Astrocyte of the spinal cord (primary cell): Measurements from ENCODE around the gene DNAI2.

Source experiments
- DNase-seq: peaks from one replicate; pipeline ENCODE4 v3.0.0; 2011; ENCODE audit warnings: low read depth, low spot score
- H3K4me3 ChIP-seq: 2 replicates; pipeline ENCODE4 v1.5.1; 2011; ENCODE audit warnings: low read depth, mild to moderate bottlenecking, low read length, moderate library complexity
- CTCF ChIP-seq: IDR thresholded peaks from 2 replicates; pipeline ENCODE4 v1.5.1; 2012; ENCODE audit warnings: low read depth, mild to moderate bottlenecking, low read length, inconsistent platforms
- in situ Hi-C: cut with HindIII; loops from 2 replicates; pipeline ENCODE4 v1.10.0; 2017; ENCODE audit warnings: low sequenced_read_pairs

DNAI2 gene

DNA sequence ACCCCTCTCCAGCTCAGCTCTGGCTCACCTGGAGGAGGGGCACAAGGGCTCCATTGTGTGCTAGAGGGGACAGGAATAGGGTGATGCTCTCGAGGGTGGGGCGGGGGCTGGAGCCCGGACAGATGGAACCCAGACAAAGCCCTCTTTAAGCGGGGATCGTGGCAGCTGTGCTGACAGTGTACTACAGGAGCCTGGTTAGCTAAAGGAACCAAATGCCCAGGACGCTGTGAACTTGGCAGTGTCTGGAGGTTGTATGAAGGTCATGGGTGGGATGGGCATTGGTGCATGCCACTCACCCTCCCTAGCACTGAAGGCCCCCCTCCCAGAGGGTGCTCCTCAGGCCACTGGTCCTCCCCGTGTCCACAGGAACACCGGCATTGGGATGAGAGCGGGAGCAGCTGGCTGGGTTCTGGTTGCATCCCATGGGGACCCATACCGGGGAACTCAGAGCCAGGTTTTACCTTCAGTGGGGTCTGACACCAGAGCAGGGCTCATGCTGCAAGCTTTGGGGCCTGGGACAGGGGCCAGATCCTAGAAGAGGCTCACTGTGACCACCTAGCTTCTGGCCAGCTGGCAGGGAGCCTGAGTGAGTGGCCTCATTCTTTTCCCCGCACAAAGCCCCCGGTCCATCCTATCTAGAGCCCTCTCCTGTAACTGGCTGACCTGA, 63.9 kb downstream of the DNAI2 start:
- H3K4me3 ChIP-seq = no peak overlapping the region
- no peak for TF ChIP-seq CTCF
- in situ Hi-C loops = no loop called here
- DNase-seq = no peak

- in situ Hi-C loops = no loop called here
- no peak for TF ChIP-seq CTCF
- H3K4me3 ChIP-seq = no peak overlapping the region
- DNase-seq = no peak
Observed at GRCh38 chr17:74339537-74340195, 65.6 kb downstream of the DNAI2 start.

DNA sequence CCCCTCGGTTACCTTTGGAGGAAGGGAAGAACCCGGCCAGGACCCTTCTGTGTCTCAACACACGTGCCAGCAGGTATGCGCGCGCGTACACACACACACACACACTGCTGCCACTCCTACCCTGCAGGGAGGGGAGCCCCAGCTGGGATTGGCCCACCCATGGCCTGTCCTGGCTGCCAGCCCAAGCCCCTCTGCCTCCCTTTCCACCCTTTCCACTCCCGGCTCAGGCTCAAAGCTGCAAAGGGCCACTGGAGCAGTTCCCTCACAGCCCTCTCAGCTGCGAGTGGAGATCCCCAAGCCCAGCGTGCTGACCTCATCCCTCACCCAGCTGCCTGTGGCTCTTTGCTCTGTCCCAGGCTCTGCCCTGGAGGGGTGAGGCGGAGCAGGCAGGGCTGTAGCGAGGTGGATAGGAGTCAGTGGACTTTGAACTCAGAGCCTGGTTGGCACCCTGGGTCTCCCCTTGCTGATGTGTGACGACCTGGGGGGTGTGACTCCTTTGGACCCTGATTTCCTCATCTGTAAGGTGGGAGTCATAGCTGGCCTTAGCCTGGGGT, 66.5 kb downstream of the DNAI2 start:
- TF ChIP-seq CTCF = no peak
- in situ Hi-C loops = no loop called here
- no peak for DNase-seq
- H3K4me3 ChIP-seq = no peak overlapping the region

DNA sequence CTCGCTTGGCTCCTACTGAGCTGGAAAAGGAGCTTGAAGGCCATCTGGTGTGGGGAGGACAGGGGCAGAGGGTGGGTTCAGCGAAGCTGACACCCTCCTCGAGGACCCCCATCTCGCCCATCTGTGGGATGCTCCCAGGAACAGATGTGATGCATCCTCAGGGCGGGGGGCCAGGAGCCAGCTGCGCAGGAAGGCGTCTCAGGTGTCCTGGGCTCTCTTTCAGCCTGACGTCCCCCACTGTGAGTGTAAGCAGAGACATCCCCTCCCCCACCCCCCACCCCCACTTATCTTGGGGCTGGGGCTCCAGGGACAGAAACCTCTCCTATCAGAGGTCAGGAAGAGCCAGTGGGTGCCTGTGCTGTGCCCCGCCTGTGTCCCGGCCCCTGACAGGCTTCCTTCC, 68.2 kb downstream of the DNAI2 start:
- TF ChIP-seq CTCF = no peak
- in situ Hi-C loops = no loop called here
- no peak for DNase-seq

GRCh38 chr17:74343121-74343520, 69.1 kb downstream of the DNAI2 start:
- no peak for TF ChIP-seq CTCF
- in situ Hi-C loops = no loop called here
- no peak for DNase-seq
- H3K4me3 ChIP-seq = no peak overlapping the region

More for the DNA sequence above, 68.2 kb downstream of the DNAI2 start:
- no peak overlapping the region for H3K4me3 ChIP-seq

DNA sequence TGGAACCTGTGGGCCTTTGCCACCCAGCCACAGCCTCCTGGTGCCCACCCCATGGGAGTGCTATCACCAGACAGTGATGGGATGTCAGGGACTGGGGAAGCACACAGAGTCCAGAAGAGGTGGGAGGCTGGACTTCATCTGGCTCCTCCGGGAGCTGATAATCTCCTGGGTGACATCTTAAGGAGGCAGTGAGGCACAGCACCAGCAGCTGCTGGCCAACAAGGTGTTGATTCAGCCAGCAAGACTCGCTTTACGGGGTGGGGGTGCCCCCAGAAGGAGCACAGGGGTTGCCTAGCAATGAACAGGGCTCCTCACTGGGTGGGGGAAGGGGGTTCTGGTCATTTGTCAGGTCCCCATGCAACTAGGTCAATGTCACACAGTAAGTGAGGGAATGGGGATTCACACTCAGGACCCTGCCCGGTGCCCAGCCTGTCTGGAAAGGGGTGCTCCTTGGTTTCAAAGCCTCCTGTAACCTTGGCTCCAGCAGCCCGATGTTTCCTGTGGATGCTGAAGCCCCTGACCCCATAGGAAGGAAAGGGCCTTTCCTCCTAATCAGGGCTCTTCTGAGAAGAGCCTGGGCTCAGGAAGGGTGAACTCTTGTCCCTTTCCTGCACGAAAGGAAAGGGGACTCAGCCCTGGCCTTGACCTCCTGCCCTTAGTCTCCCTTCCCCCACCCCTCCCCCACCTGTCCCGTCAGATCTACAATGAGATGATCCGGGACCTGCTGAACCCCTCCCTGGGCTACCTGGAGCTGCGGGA, 69.7 kb downstream of the DNAI2 start:
- H3K4me3 ChIP-seq = no peak overlapping the region
- DNase-seq = no peak
- TF ChIP-seq CTCF = no peak
- in situ Hi-C loops = no loop called here
